C1 segment of cervical spinal cord (tissue), 14 donors: ENCODE measurements around the gene TSHZ1.
"Not testable (repeated sequence)": the region's sequence is repeated elsewhere in the genome, so short reads cannot be mapped to it uniquely, and the experiment has no call there.

Source experiments
- DNase-seq, 14 donors: peaks; one replicate each; lab custom pipeline; 2025; lab: John Stamatoyannopoulos, UW

TSHZ1 gene

GRCh38 chr18:75305984-75306383 is 95.4 kb downstream of the TSHZ1 start:
- no peak for DNase-seq

GRCh38 chr18:75307530-75307929 is 96.9 kb downstream of the TSHZ1 start:
- DNase-seq: no peak

GRCh38 chr18:75309564-75309963 is 99.0 kb downstream of the TSHZ1 start:
- no peak for DNase-seq

- DNase-seq: no peak
Measured at GRCh38 chr18:75314117-75314516, 103.5 kb downstream of the TSHZ1 start.

GRCh38 chr18:75314606-75315005 is 104.0 kb downstream of the TSHZ1 start:
- no peak for DNase-seq

- DNase-seq: no peak
Measured at GRCh38 chr18:75316223-75316622, 105.6 kb downstream of the TSHZ1 start.

GRCh38 chr18:75316826-75317225 is 106.2 kb downstream of the TSHZ1 start:
- DNase-seq: no peak

GRCh38 chr18:75317300-75317699 is 106.7 kb downstream of the TSHZ1 start:
- DNase-seq: no peak

- DNase-seq: no peak
Measured at GRCh38 chr18:75317703-75318102, 107.1 kb downstream of the TSHZ1 start.

- no peak for DNase-seq
Measured at GRCh38 chr18:75319905-75320304, 109.3 kb downstream of the TSHZ1 start.

GRCh38 chr18:75320506-75320905 is 109.9 kb downstream of the TSHZ1 start:
- DNase-seq: no peak

- no peak for DNase-seq
Measured at GRCh38 chr18:75321431-75321830, 110.8 kb downstream of the TSHZ1 start.

GRCh38 chr18:75322206-75322605 is 111.6 kb downstream of the TSHZ1 start:
- DNase-seq: no peak

- DNase-seq: no peak
Measured at GRCh38 chr18:75323821-75324585, 113.4 kb downstream of the TSHZ1 start.

- no peak for DNase-seq
Measured at GRCh38 chr18:75324686-75325257, 114.2 kb downstream of the TSHZ1 start.

GRCh38 chr18:75329753-75330152 is 119.2 kb downstream of the TSHZ1 start:
- not testable (repeated sequence) for DNase-seq

- DNase-seq: no peak
Measured at GRCh38 chr18:75330308-75330707, 119.7 kb downstream of the TSHZ1 start.

GRCh38 chr18:75334869-75335268 is 124.3 kb downstream of the TSHZ1 start:
- no peak for DNase-seq

- DNase-seq: no peak
Measured at GRCh38 chr18:75335511-75335910, 124.9 kb downstream of the TSHZ1 start.

GRCh38 chr18:75336767-75337166 is 126.2 kb downstream of the TSHZ1 start:
- no peak for DNase-seq

- no peak for DNase-seq
Measured at GRCh38 chr18:75337348-75337747, 126.8 kb downstream of the TSHZ1 start.

GRCh38 chr18:75338631-75339030 is 128.0 kb downstream of the TSHZ1 start:
- DNase-seq: no peak
